K562 (cell line): Measurements from ENCODE around the gene PSMC2. TPM values are rescaled to one million over a fixed set of nuclear protein-coding genes. Genes with fewer than 3 reads are reported as not detected.

Experiments
- ARID3B ChIP-seq: fragments of 250-450 bp; sonication (Bioruptor Pico); IDR thresholded peaks from 2 replicates; pipeline ENCODE4 v1.4.0; 2020; ENCODE audit warnings: borderline replicate concordance
- BCL6 ChIP-seq: fragments of 250-450 bp; sonication (Bioruptor Pico); IDR thresholded peaks from 2 replicates; pipeline ENCODE4 v1.4.0; 2020
- CBFB ChIP-seq: sonication (generic); formaldehyde crosslinking; IDR thresholded peaks from 2 replicates; pipeline ENCODE4 v1.4.0; 2020; ENCODE audit warnings: mild to moderate bottlenecking, missing genetic modification reagents
- DPF2 ChIP-seq: fragments of 450-650 bp; IDR thresholded peaks from 2 replicates; pipeline ENCODE4 v1.6.1; 2016
- ELF2 ChIP-seq: fragments of 250-450 bp; sonication (Bioruptor Pico); IDR thresholded peaks from 2 replicates; pipeline ENCODE4 v1.5.0; 2021; ENCODE audit warnings: mild to moderate bottlenecking
- EZH2 ChIP-seq: IDR thresholded peaks from 2 replicates; pipeline ENCODE4 v1.6.1; 2012; ENCODE audit warnings: low read depth, mild to moderate bottlenecking, inconsistent platforms, low read length, borderline replicate concordance
- FOS ChIP-seq: IDR thresholded peaks from 3 replicates; pipeline ENCODE4 v1.6.1; 2011; ENCODE audit not compliant: insufficient read length; ENCODE audit errors: extremely low read depth
- FOXP1 ChIP-seq: sonication (generic); formaldehyde crosslinking; IDR thresholded peaks from 2 replicates; pipeline ENCODE4 v1.8.0; 2022; ENCODE audit warnings: mild to moderate bottlenecking, missing genetic modification reagents
- GATAD2A ChIP-seq: fragments of 450-650 bp; IDR thresholded peaks from 2 replicates; pipeline ENCODE4 v1.6.1; 2017
- GATAD2B ChIP-seq: fragments of 450-650 bp; IDR thresholded peaks from 2 replicates; pipeline ENCODE4 v1.6.1; 2017; ENCODE audit warnings: mild to moderate bottlenecking, borderline replicate concordance
- HINFP ChIP-seq: fragments of 450-650 bp; conservative IDR thresholded peaks from 2 replicates; pipeline ENCODE4 v1.6.1; 2016; ENCODE audit warnings: missing genetic modification characterization, low read depth, mild to moderate bottlenecking, control low read depth, missing compliant biosample characterization
- KLF16 ChIP-seq: IDR thresholded peaks from 2 replicates; pipeline ENCODE4 v1.6.1; 2016; ENCODE audit warnings: antibody characterized with exemption
- L3MBTL2 ChIP-seq: fragments of 450-650 bp; IDR thresholded peaks from 2 replicates; pipeline ENCODE4 v1.6.1; 2016; ENCODE audit warnings: mild to moderate bottlenecking, moderate library complexity
- NFE2 ChIP-seq: IDR thresholded peaks from 2 replicates; pipeline ENCODE4 v1.6.1; 2014; ENCODE audit warnings: antibody characterized with exemption, low read depth
- NR1H2 ChIP-seq: sonication (generic); formaldehyde crosslinking; IDR thresholded peaks from 2 replicates; pipeline ENCODE4 v1.4.0; 2020; ENCODE audit warnings: mild to moderate bottlenecking, missing genetic modification reagents
- PCBP2 ChIP-seq: fragments of 200-400 bp; formaldehyde crosslinking; IDR thresholded peaks from 2 replicates; pipeline ENCODE4 v1.6.1; 2018; ENCODE audit warnings: low read length, low read depth, mild to moderate bottlenecking, moderate library complexity; ENCODE audit not compliant: poor library complexity, severe bottlenecking
- RAD21 ChIP-seq, 2 experiments: fragments of 250-450 bp in 1 of 2; fragments of 450-650 bp in 1 of 2; sonication (Bioruptor Pico) in 1 of 2; formaldehyde crosslinking in 1 of 2; IDR thresholded peaks in 1 of 2; conservative IDR thresholded peaks in 1 of 2; 2 replicates each; pipeline versions ENCODE4 v1.4.0 to v1.8.0; 2020 to 2022; ENCODE audit warnings: mild to moderate bottlenecking in 2 of 2, moderate library complexity in 1 of 2
- STAT6 ChIP-seq: sonication (generic); formaldehyde crosslinking; IDR thresholded peaks from 2 replicates; pipeline ENCODE4 v1.8.1; 2023; ENCODE audit warnings: mild to moderate bottlenecking, missing genetic modification reagents
- THRA ChIP-seq: fragments of 450-650 bp; IDR thresholded peaks from 2 replicates; pipeline ENCODE4 v1.6.1; 2017; ENCODE audit warnings: mild to moderate bottlenecking, moderate library complexity
- XRCC5 ChIP-seq: fragments of 200-400 bp; formaldehyde crosslinking; IDR thresholded peaks from 2 replicates; pipeline ENCODE4 v1.6.1; 2017; ENCODE audit warnings: low read depth, mild to moderate bottlenecking, low read length
- ZNF311 ChIP-seq: fragments of 250-450 bp; sonication (Bioruptor Pico); IDR thresholded peaks from 2 replicates; pipeline ENCODE4 v1.4.0; 2020; ENCODE audit warnings: mild to moderate bottlenecking, moderate library complexity
- ZNF584 ChIP-seq: fragments of 200-800 bp; sonication (Bioruptor generic); IDR thresholded peaks from 2 replicates; pipeline ENCODE4 v1.6.1; 2016; ENCODE audit warnings: low read depth, mild to moderate bottlenecking, missing genetic modification characterization, missing compliant biosample characterization
- ZSCAN32 ChIP-seq: fragments of 450-650 bp; formaldehyde crosslinking; IDR thresholded peaks from 2 replicates; pipeline ENCODE4 v1.4.0; 2020; ENCODE audit warnings: mild to moderate bottlenecking, moderate library complexity
- polyA plus RNA-seq, 8 experiments: library from polyadenylated mRNA; depleted of rRNA in 4 of 8; stranded (reverse) in 5 of 8; unstranded in 3 of 8; fragments of >200 nt; fragmentation: Nextera tagmentation in 2 of 8; fragmentation: Illumina TruSeq in 1 of 8; extraction: Ambion mirVana in 2 of 8; extraction: Trizol in 1 of 8; gene quantifications; 2 replicates each; pipeline versions ENCODE4 v1.2.1 to v1.2.3, GENCODE V29; 2011 to 2014; ENCODE audit warnings: inconsistent platforms in 1 of 8, missing spikeins in 1 of 8
- total RNA-seq, 7 experiments: library from RNA; depleted of rRNA in 6 of 7; stranded (reverse); fragments of >200 nt in 6 of 7; fragmentation: Illumina TruSeq in 2 of 7; extraction: Trizol in 2 of 7; gene quantifications; 2 replicates each; pipeline versions ENCODE4 v1.2.1 to v1.2.3, GENCODE V29; 2011 to 2021; ENCODE audit warnings: low replicate concordance in 1 of 7

Gene PSMC2
- total and polyA plus RNA-seq, 9 of the 15 experiments (the other 6 are each of a cell fraction or from before 2014, with no cell fraction given) = 316 to 1,105 (median 511) TPM

- TF ChIP-seq GATAD2A (no peak; the same call in 1 of the 2 replicates), STAT6 (CRISPR knock-in tag) (no peak), XRCC5 (peak; percentile 81), ZNF311 (CRISPR knock-in tag) (no peak), PCBP2 (no peak), ELF2 (peak; percentile 97), FOS (no peak), NR1H2 (CRISPR knock-in tag) (no peak), L3MBTL2 (peak; percentile 98), EZH2 (no peak), NFE2 (peak; percentile 66; the same call in 1 of the 2 replicates), KLF16 (no peak), THRA (no peak), RAD21 (CRISPR knock-in tag; conservative IDR thresholded peaks at IDR 0.05 in 1 of 2, IDR thresholded peaks at IDR 0.05 in 1 of 2) (no peak), FOXP1 (CRISPR knock-in tag) (peak; percentile 91; the same call in 1 of the 2 replicates), CBFB (CRISPR knock-in tag) (peak; percentile 34; the same call in 1 of the 2 replicates), DPF2 (0 out of 2 replicates have a peak, but pooled peaks have one; percentile 37), BCL6 (CRISPR knock-in tag) (no peak), ZSCAN32 (no peak), ARID3B (CRISPR knock-in tag) (no peak), GATAD2B (peak; percentile 74), ZNF584 (CRISPR knock-in tag) (no peak; the same call in 1 of the 2 replicates), HINFP (tag) (no peak)
Observed at GRCh38 chr7:103344453-103345149, 2.8 kb upstream of the PSMC2 start, which contains the start of gene DNAJC2 (continued).
